Right renal pelvis (tissue), 4 donors: ENCODE measurements around the gene SLC19A1. TPM values are rescaled to one million over a fixed set of nuclear protein-coding genes. Genes with fewer than 3 reads are reported as not detected.

Source experiments
- DNase-seq, 4 donors: peaks; one replicate each; pipeline ENCODE4 v3.0.0-alpha.2; 2013; ENCODE audit warnings: low read depth in 4 of 4, low spot score in 3 of 4, missing footprints in 1 of 4
- polyA plus RNA-seq, 4 donors: library from polyadenylated mRNA; unstranded; fragments of 120-200 nt; gene quantifications; one replicate each; pipeline ENCODE4 v1.2.1, GENCODE V29; 2013; ENCODE audit not compliant: insufficient read length in 4 of 4

The SLC19A1 gene
- polyA plus RNA-seq, 4 donors, result 38.0 to 66.1 (median 60.4) TPM

GRCh38 chr21:45497846-45498645 lies 44.2 kb downstream of the SLC19A1 start:
- no peak for DNase-seq

- no peak for DNase-seq
Observed at GRCh38 chr21:45496968-45497845, 45.0 kb downstream of the SLC19A1 start.

GRCh38 chr21:45496151-45496967 lies 45.9 kb downstream of the SLC19A1 start:
- DNase-seq, result no peak

GRCh38 chr21:45494851-45495680 lies 47.2 kb downstream of the SLC19A1 start:
- no peak for DNase-seq

GRCh38 chr21:45494135-45494850 lies 47.9 kb downstream of the SLC19A1 start:
- DNase-seq, result no peak

- DNase-seq, result no peak
Observed at GRCh38 chr21:45493401-45494001, 48.7 kb downstream of the SLC19A1 start.

- DNase-seq, result no peak
Observed at GRCh38 chr21:45492765-45493164, 49.5 kb downstream of the SLC19A1 start.

GRCh38 chr21:45491623-45492022 lies 50.6 kb downstream of the SLC19A1 start:
- DNase-seq, result no peak

- DNase-seq, result no peak
Observed at GRCh38 chr21:45491056-45491455, 51.2 kb downstream of the SLC19A1 start.

- DNase-seq, result no peak
Observed at GRCh38 chr21:45490049-45490731, 52.0 kb downstream of the SLC19A1 start.

GRCh38 chr21:45489722-45489982 lies 52.6 kb downstream of the SLC19A1 start:
- no peak for DNase-seq

GRCh38 chr21:45488931-45489721 lies 53.1 kb downstream of the SLC19A1 start:
- DNase-seq, result no peak

GRCh38 chr21:45487891-45488600 lies 54.2 kb downstream of the SLC19A1 start:
- DNase-seq, result no peak

- no peak for DNase-seq
Observed at GRCh38 chr21:45487161-45487806, 55.0 kb downstream of the SLC19A1 start.

- DNase-seq, result no peak
Observed at GRCh38 chr21:45486443-45487160, 55.6 kb downstream of the SLC19A1 start.
